Measurements from ENCODE around the gene RALGAPA2.

DNA sequence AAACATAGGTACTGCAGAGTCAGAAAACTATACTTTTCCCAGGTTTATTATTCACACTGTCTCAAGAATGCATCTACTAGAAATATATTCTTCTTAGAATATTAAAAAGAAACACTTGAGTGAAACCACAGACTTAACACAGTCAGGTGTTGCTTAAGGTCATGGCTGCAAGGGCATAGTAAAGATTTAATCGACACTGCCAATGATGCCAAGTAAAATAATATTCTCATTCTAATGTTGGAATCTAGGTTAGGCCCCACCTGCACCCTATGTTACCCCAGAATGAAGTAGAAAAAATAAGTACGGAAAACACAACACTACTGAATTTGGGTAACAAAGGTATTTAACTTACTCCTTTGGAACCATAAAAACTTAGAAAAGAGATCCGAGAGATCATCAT, 155.0 kb downstream of the RALGAPA2 start:
- TF ChIP-seq, protein P1, sequence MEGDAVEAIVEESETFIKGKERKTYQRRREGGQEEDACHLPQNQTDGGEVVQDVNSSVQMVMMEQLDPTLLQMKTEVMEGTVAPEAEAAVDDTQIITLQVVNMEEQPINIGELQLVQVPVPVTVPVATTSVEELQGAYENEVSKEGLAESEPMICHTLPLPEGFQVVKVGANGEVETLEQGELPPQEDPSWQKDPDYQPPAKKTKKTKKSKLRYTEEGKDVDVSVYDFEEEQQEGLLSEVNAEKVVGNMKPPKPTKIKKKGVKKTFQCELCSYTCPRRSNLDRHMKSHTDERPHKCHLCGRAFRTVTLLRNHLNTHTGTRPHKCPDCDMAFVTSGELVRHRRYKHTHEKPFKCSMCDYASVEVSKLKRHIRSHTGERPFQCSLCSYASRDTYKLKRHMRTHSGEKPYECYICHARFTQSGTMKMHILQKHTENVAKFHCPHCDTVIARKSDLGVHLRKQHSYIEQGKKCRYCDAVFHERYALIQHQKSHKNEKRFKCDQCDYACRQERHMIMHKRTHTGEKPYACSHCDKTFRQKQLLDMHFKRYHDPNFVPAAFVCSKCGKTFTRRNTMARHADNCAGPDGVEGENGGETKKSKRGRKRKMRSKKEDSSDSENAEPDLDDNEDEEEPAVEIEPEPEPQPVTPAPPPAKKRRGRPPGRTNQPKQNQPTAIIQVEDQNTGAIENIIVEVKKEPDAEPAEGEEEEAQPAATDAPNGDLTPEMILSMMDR (IDR thresholded peaks at IDR 0.05) = no peak
- TF ChIP-seq, protein P2, sequence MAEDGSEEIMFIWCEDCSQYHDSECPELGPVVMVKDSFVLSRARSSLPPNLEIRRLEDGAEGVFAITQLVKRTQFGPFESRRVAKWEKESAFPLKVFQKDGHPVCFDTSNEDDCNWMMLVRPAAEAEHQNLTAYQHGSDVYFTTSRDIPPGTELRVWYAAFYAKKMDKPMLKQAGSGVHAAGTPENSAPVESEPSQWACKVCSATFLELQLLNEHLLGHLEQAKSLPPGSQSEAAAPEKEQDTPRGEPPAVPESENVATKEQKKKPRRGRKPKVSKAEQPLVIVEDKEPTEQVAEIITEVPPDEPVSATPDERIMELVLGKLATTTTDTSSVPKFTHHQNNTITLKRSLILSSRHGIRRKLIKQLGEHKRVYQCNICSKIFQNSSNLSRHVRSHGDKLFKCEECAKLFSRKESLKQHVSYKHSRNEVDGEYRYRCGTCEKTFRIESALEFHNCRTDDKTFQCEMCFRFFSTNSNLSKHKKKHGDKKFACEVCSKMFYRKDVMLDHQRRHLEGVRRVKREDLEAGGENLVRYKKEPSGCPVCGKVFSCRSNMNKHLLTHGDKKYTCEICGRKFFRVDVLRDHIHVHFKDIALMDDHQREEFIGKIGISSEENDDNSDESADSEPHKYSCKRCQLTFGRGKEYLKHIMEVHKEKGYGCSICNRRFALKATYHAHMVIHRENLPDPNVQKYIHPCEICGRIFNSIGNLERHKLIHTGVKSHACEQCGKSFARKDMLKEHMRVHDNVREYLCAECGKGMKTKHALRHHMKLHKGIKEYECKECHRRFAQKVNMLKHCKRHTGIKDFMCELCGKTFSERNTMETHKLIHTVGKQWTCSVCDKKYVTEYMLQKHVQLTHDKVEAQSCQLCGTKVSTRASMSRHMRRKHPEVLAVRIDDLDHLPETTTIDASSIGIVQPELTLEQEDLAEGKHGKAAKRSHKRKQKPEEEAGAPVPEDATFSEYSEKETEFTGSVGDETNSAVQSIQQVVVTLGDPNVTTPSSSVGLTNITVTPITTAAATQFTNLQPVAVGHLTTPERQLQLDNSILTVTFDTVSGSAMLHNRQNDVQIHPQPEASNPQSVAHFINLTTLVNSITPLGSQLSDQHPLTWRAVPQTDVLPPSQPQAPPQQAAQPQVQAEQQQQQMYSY (CRISPR knock-in tag; IDR thresholded peaks at IDR 0.05) = no peak
- TF ChIP-seq SP1 (CRISPR knock-in tag; conservative IDR thresholded peaks at IDR 0.05) = no peak
